ENCODE data around the gene CAMK2G.
A peak's percentile ranks its signal among the peaks of the same experiment; 100 is the strongest.
"Not testable (repeated sequence)": the region's sequence is repeated elsewhere in the genome, so short reads cannot be mapped to it uniquely, and the experiment has no call there.

The CAMK2G gene

DNA sequence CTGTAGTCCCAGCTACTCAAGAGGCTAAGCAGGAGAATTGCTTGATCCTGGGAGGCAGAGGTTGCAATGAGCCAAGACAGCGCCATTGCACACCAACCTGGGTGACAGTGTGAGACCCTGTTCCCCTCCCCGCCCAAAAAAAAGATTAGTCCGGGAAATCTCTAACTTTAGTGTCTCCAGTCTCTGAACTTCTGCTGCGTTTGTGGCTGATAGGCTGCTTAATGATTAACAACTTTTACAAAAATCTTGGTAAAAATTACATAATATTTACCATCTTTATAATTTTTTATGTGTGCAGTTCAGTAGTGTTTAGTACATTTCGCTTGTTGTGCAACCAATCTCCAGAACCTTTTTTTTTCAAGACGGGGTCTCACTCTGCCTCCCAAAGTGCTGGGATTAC, 26.9 kb upstream of the CAMK2G start:
- no peak for DNase-seq

DNA sequence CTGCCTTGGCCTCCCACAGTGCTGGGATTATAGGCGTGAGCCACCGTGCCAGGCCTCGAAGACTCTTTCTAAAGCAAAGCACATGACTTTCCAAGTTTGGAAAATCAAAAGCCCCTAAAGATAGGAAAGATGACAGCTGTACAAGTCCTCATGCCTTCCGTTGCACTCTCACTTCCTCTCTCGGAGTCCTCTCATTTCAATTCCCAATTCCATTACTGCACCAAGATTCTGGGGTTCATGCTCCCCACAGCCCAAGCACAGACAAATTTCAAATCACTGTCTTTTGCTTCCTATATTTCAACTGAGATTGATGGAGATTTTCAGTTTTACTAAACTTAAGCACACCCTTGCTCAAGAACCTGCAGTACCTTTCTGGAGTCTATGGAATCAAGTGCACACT, 25.7 kb upstream of the CAMK2G start:
- no peak for DNase-seq

GRCh38 chr10:73899423-73899822, 25.1 kb upstream of the CAMK2G start:
- DNase-seq = no peak

DNA sequence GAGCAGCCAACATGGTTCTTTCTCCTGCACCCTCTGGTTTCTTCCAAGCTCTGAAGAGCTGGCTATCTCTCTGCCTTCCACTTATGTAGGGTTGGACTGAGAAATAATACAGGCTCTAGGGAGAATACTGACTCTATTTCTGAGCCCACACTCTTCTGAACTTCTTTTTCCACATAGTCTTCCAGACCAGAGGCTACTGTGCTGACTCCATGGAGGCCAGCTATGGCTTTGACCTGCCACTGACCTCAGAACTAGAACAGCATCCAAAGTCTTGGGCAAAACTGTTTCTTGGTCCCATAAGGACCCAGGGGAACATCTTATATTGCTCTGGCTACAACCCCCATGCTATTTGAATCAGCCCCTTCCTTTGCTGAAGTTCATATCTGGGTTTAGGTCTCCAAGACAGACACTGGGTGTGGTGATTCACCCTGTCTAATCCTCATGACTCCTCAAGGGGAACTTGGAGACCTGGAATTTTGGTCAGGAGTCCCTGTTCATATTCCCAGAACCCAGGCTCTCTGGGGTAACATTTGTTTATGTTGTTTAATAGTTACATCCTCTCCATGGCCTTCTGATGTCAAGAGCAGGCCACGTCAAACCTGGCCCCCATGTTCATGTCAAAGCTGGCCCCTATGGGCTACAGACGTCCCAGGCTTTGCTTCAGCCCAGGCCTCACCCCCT, 24.5 kb upstream of the CAMK2G start:
- no peak for DNase-seq

- no peak for DNase-seq
Observed at GRCh38 chr10:73897693-73898092, 23.3 kb upstream of the CAMK2G start.

DNA sequence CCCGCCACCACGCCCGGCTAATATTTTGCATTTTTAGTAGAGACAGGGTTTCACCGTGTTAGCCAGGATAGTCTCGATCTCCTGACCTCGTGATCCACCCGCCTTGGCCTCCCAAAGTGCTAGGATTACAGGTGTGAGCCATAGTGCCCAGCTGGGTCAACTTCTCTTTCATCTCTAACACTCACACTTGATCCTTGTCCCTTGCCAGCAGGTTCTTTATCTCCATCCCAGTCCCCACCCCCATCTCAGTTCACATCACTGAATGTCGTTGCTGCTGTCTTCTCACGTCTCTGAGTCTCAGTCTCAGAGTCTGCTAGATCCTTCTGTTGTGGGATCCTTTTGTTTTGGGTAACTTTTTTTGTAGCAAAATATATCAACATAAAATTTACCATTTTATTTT, 21.0 kb upstream of the CAMK2G start:
- DNase-seq = not testable (repeated sequence)

- DNase-seq = no peak
Observed at GRCh38 chr10:73894245-73894971, 20.1 kb upstream of the CAMK2G start.

GRCh38 chr10:73893426-73893825, 19.1 kb upstream of the CAMK2G start:
- DNase-seq = no peak

GRCh38 chr10:73892310-73893030, 18.1 kb upstream of the CAMK2G start:
- no peak for DNase-seq

GRCh38 chr10:73891540-73891939, 17.2 kb upstream of the CAMK2G start:
- no peak for DNase-seq

DNA sequence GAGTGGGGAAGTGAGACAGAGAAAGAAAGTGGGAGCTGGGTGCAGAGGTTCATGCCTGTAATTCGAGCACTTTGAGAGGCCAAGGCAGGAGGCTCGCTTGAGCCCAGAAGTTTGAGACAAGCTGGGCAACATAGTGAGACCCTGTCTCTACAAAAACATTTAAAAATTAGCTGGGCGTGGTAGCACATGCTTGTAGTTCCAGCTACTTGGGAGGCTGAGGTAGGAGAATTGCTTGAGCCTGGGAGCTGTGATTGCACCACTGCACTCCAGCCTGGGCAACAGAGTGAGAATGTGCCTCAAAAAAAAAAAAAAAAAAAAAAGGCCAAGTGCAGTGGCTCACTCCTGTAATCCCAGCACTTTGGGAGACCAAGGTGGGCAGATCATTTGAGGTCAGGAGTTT, 16.5 kb upstream of the CAMK2G start:
- not testable (repeated sequence) for DNase-seq

DNA sequence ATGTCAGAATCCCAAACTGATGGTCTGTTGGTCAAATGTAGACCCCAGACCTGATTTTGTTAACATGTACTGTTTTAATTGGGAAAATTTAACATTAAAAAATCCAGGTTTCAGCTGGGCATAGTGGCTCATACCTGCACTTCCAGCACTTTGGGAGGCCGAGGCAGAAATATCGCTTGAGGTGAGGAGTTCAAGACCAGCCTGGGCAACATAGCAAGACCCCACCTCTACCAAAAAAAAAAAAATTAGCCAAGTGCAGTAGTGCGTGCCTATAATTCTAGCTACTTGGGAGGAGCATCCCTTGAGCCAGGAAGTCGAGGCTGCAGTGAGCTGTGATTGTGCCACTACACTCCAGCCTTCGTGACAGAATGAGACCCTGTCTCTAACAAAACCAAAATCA, 15.9 kb upstream of the CAMK2G start:
- DNase-seq = no peak

DNA sequence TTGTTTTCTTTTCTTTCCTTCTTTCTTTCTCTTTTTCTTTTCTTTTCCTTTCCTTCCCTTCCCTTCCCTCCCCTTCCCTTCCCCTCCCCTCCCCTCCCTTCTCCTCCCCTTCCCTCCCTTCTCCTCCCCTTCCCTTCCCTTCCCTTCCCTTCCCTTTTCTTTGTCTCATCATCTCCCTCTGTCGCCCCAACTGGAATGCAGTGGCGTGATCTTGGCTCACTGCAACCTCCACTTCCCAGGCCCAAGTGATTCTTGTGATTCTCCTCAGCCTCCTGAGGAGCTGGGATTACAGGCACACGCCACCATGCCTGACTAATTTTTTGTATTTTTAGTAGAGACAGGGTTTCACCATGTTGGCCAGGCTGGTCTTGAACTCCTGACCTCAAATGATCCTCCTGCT, 15.1 kb upstream of the CAMK2G start:
- DNase-seq = not testable (repeated sequence)

DNA sequence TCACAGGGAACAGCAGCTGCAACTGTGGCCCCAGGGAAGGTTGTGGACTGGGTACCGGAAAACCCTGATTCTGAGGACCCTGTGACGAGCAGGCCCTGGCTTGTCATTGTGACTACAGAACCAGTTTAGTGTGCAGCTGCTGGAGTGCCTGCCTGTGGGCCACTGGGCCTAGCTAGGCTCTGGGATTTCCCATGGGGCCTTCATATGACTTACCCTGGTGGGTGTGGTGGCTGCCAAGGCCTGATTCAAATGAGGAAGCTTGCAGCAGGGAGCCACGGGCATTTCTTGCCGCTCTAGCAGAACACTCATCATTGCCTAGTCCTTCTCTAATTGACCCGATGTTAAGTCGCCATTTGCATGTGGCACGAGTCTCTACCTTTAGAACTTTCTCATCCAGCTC, 14.7 kb upstream of the CAMK2G start:
- DNase-seq = no peak

- DNase-seq = no peak
Observed at GRCh38 chr10:73888514-73888913, 14.2 kb upstream of the CAMK2G start.

DNA sequence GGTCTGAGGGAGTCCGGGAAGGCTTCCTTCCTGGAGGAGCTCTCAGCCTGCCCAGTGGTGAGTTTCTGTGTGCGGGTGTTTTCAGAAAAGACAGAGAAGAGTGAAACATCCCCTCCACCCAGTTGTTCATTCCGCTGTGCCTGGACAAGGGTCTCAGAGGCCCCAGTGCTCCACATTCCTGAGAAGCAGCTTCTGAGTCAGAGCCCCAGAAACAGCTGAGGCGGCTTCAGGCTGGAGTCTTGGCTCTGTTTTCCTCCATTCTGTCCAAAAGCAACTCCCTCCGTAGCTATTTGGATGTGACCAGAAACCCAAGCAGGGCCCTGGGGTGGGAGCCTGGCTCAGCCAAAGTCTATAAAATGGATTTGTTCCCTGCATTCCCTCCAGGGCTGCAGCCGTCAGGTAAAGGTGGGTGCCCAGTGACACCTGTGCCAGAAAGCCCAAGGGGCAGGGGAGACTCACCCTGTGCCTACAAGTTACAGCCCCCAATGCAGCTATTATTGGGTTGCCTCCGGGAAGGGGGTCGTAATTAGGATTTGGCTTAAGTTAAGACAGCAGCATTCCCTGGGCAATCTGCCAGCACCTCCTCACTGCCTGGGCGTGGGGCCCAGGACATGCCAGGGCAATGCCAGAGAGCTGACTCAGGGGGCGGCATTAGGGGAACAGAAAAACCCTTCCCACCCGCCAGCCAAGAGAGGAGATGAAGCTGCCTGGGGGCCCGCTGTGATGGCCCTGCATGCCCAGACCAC, 13.1 kb upstream of the CAMK2G start:
- no peak for DNase-seq

DNA sequence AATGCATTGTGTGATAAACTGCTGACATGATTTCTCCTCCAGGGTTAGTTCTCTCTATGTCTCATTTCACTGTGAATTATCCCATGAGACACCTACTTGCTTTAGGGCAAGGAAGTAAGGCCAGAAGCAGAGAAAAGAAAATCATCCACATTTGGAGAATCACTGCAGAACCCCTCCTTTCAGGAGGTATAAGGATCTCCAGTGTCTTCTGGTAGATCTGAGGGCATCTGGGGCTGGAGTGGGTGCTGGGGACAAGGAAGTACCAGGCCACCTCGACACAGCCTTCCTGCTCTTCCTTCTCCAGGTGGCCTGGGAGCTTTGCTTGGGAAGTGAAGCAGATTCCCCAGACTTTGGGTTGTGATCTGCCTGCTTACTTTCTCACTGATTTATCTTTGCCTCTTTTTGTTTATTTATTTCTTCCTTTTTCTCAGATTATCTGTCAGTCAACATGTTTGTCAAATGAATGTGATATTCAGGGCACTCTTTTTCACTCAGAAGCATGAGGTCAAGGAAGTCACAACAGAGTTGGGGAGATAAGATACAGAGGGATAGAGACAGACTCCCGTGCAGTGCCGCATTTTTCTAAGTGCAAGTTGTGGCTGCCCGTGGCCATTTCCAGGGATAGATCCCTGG, 12.4 kb upstream of the CAMK2G start:
- no peak for DNase-seq

DNA sequence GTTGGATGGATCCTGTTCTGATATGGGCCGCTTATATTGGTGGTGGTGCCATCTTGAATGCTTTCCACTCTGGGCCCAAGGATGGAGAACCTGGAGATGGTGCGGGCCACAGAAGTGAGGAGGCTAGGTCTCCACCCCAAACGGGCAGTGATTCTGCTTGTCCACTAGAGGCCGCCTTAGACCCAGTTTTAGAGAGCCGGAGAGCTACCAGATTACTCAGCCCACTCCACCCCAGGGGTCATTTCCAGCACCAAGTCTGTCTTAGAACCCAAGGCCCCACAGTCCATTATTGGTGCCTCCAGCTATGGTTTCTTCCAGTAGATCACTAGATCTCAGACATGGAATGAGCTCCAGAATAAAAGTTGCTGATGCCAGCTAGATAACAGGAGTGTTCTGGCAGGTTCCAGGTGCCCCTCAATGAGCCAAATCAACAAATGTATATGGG, 11.8 kb upstream of the CAMK2G start:
- DNase-seq = peak; percentile 71

DNA sequence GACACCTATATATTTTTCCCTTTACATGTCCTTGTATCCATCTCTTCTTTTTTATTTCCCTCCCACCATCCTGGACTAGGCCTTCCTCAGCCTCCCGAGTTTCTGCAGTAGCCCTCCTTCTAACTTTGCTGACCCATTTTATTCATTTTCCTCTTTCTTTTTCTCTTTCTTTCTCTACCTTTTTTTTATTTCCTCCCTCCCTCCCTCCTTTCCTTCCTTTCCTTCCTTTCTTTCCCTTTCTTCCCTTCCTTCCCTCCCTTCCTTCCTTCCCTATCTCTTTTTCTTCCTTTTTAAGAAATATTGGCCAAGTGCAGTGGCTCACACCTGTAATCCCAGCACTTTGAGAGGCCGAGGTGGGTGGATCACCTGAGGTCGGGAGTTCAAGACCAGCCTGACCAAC, 9.7 kb upstream of the CAMK2G start:
- no peak for DNase-seq

GRCh38 chr10:73881221-73881919, 7.0 kb upstream of the CAMK2G start:
- no peak for DNase-seq

DNA sequence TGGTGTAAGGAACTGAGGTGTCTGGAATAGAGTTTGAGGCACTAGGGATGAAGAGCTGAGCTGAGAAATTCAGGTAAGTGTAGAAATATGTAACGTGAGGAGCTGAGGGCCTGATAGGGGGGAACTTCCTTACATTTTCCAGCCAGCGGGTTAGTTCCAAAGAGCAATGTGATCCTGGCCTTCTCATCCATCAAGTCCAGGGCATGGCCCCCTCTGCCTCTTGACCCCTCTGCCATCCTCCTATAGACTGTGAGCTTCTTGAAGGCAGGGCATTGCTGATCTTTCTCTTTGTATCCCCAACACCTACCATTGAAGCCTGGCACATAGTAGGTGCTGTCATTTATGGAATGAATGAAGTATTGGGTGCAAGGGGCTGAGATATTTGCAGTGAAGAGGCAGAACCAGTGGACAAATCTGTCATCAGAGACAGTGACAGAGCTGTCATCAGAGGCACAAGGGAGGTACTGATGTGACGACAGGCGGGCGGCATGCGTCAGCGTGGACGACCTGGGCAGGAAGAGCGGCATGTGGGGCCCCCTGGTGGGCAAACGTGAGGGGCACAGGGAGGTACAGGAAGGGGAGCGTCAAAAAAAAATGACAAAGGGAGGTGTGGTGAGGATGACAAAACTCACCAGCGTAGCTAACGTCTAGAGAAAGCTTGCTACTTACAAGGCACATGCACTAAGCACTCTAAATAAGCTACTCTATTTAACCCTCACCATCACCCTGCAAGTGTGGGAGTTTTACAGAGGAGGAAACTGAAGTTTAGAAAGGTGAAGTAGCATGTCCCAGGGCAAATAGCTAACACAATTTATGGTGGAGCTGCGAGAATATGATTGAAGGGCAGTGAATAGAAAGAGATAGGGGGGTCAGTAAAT, 5.2 kb upstream of the CAMK2G start:
- DNase-seq = peak; percentile 93

Measured in activated CD4-positive, CD25-positive, alpha-beta regulatory T cell treated with anti-CD3 and anti-CD28 coated beads, Interleukin-2, amount 50 U/mL, for 72 hours (primary cell).